SK-N-SH (cell line): ENCODE measurements around the gene PA2G4. TPM values are rescaled to one million over a fixed set of nuclear protein-coding genes. Genes with fewer than 3 reads are reported as not detected.

Experiments used
- CTCF ChIA-PET: fragments of 300-600, 350-600 bp; formaldehyde crosslinking; extraction: SDS; loops from one replicate; lab custom pipeline; 2021; lab: Yijun Ruan, JAX
- POLR2A ChIA-PET: fragments of 350-600 bp; sonication (Branson Sonifier 250); formaldehyde crosslinking; extraction: SDS; loops from one replicate; lab custom pipeline; 2020; ENCODE audit warnings: antibody characterized with exemption, inconsistent platforms; lab: Yijun Ruan, JAX
- DNase-seq: peaks from one replicate; pipeline ENCODE4 v3.0.0; 2012
- H2AFZ ChIP-seq: fragments of 200-600 bp; sonication (generic); 2 replicates; pipeline ENCODE4 v1.8.1; 2016; ENCODE audit warnings: antibody characterized with exemption, mild to moderate bottlenecking, low read depth
- H3F3A ChIP-seq: fragments of 200-600 bp; sonication (generic); replicated peaks from 2 replicates; pipeline ENCODE3; 2016; ENCODE audit warnings: antibody characterized with exemption, mild to moderate bottlenecking; ENCODE audit not compliant: insufficient read depth
- H3K27ac ChIP-seq, 2 experiments: fragments of 200-500 bp in 1 of 2; fragments of 200-600 bp in 1 of 2; sonication (Bioruptor generic) in 1 of 2; sonication (generic), shearing (Covaris generic) in 1 of 2; 2 replicates each; pipeline versions ENCODE4 v1.5.1 to v1.6.1; 2014 to 2016; ENCODE audit warnings: low read depth in 2 of 2, inconsistent platforms in 1 of 2, low read length in 1 of 2, mild to moderate bottlenecking in 1 of 2, mixed read lengths in 1 of 2
- H3K27me3 ChIP-seq: fragments of 200-600 bp; sonication (generic), shearing (Covaris generic); 2 replicates; pipeline ENCODE4 v1.6.1; 2016; ENCODE audit warnings: mixed run types; ENCODE audit not compliant: insufficient read depth
- H3K36me3 ChIP-seq, 2 experiments: fragments of 200-500 bp in 1 of 2; fragments of 200-600 bp in 1 of 2; sonication (Bioruptor generic) in 1 of 2; sonication (generic) in 1 of 2; replicated peaks in 1 of 2; 2 replicates each; pipeline versions ENCODE3 to v1.5.1; 2014 to 2016; ENCODE audit warnings: low read length in 1 of 2, mild to moderate bottlenecking in 1 of 2; ENCODE audit not compliant: insufficient read depth in 2 of 2, control insufficient read depth in 1 of 2
- H3K4me1 ChIP-seq, 2 experiments: fragments of 200-500 bp in 1 of 2; fragments of 200-600 bp in 1 of 2; sonication (Bioruptor generic) in 1 of 2; sonication (generic), shearing (Covaris generic) in 1 of 2; 2 replicates each; pipeline versions ENCODE4 v1.5.1 to v1.6.1; 2014 to 2016; ENCODE audit warnings: low read depth in 1 of 2, low read length in 1 of 2, mixed run types in 1 of 2; ENCODE audit not compliant: insufficient read depth in 2 of 2, control insufficient read depth in 1 of 2
- H3K4me2 ChIP-seq: fragments of 200-600 bp; sonication (generic), shearing (Covaris generic); 2 replicates; pipeline ENCODE4 v1.6.1; 2017; ENCODE audit warnings: mixed run types
- H3K4me3 ChIP-seq, 2 experiments: fragments of 200-500 bp in 1 of 2; fragments of 200-600 bp in 1 of 2; sonication (Bioruptor generic) in 1 of 2; sonication (generic), shearing (Covaris generic) in 1 of 2; 2 replicates each; pipeline versions ENCODE4 v1.5.1 to v1.8.1; 2014 to 2016; ENCODE audit warnings: low read depth in 2 of 2, inconsistent platforms in 1 of 2, low read length in 1 of 2, mild to moderate bottlenecking in 1 of 2, mixed read lengths in 1 of 2, moderate library complexity in 1 of 2
- H3K79me2 ChIP-seq: fragments of 200-600 bp; sonication (generic); 2 replicates; pipeline ENCODE4 v1.8.1; 2017; ENCODE audit warnings: mild to moderate bottlenecking; ENCODE audit not compliant: insufficient read depth
- H3K9ac ChIP-seq: fragments of 200-600 bp; sonication (generic); 2 replicates; pipeline ENCODE4 v1.6.1; 2017; ENCODE audit warnings: mixed run types
- H3K9me2 ChIP-seq: fragments of 200-600 bp; sonication (generic); 2 replicates; pipeline ENCODE4 v1.6.1; 2017; ENCODE audit warnings: mixed run types
- H3K9me3 ChIP-seq: fragments of 200-600 bp; sonication (generic); 2 replicates; pipeline ENCODE4 v1.6.1; 2017; ENCODE audit warnings: mixed run types, mild to moderate bottlenecking, moderate library complexity
- H4K20me1 ChIP-seq: fragments of 200-600 bp; sonication (generic); 2 replicates; pipeline ENCODE4 v1.6.1; 2017; ENCODE audit warnings: mild to moderate bottlenecking, mixed run types; ENCODE audit not compliant: insufficient read depth
- CHD2 ChIP-seq: fragments of 150-350 bp; IDR thresholded peaks from 2 replicates; pipeline ENCODE4 v1.6.1; 2018; ENCODE audit warnings: low read length; ENCODE audit not compliant: partially characterized antibody
- FOXJ3 ChIP-seq: sonication (generic); formaldehyde crosslinking; IDR thresholded peaks from 2 replicates; pipeline ENCODE4 v1.5.1; 2020; ENCODE audit warnings: mild to moderate bottlenecking, missing genetic modification reagents
- FOXM1 ChIP-seq: IDR thresholded peaks from 2 replicates; pipeline ENCODE4 v1.4.0; 2012; ENCODE audit warnings: low read depth, mild to moderate bottlenecking
- IRF3 ChIP-seq: fragments of 150-350 bp; IDR thresholded peaks from 2 replicates; pipeline ENCODE4 v1.6.1; 2016; ENCODE audit warnings: mild to moderate bottlenecking, low read depth, low read length
- MEF2A ChIP-seq: IDR thresholded peaks from 2 replicates; pipeline ENCODE4 v1.4.0; 2012; ENCODE audit warnings: low read depth, borderline replicate concordance
- RAD21 ChIP-seq: IDR thresholded peaks from 2 replicates; pipeline ENCODE4 v1.6.1; 2012; ENCODE audit warnings: mild to moderate bottlenecking, low read length
- REST ChIP-seq: IDR thresholded peaks from 2 replicates; pipeline ENCODE4 v1.6.1; 2012; ENCODE audit warnings: mild to moderate bottlenecking, low read depth, low read length, moderate library complexity
- RFX5 ChIP-seq: IDR thresholded peaks from 2 replicates; pipeline ENCODE4 v1.6.1; 2012; ENCODE audit warnings: mild to moderate bottlenecking, improper control_type of control experiment, low read length
- SMC3 ChIP-seq: IDR thresholded peaks from 2 replicates; pipeline ENCODE4 v1.6.1; 2012; ENCODE audit warnings: low read depth, low read length, improper control_type of control experiment
- TEAD4 ChIP-seq: IDR thresholded peaks from 2 replicates; pipeline ENCODE4 v1.4.0; 2012; ENCODE audit warnings: mild to moderate bottlenecking, borderline replicate concordance; ENCODE audit not compliant: insufficient read depth
- USF1 ChIP-seq: IDR thresholded peaks from 2 replicates; pipeline ENCODE4 v1.4.0; 2012; ENCODE audit warnings: low read depth, borderline replicate concordance
- WGBS: methylation state at CpG from one replicate; pipeline ENCODE4 v1.1.6; 2017; ENCODE audit warnings: low lambda C conversion rate; 5-methylcytosine and 5-hydroxymethylcytosine counted together
- polyA plus RNA-seq, 3 experiments: library from polyadenylated mRNA; depleted of rRNA; stranded (reverse); fragments of >200 nt; gene quantifications; 2 replicates each; pipeline ENCODE4 v1.2.3, GENCODE V29; 2012

PA2G4 gene
- polyA plus RNA-seq, 1 of the 3 experiments (the other 2 are of a cell fraction), result 207 TPM

- ChIA-PET POLR2A (no interaction called here), CTCF (interaction anchor here (0.9 to 2.1 kb wide), 2 partner anchors 16 to 19 kb away, joined by 3 to 7 read pairs; no protein-coding TSS in a partner anchor)
- 95% methylated on average over 3 of the region's 3 CpGs for WGBS
- no peak for DNase-seq
- no peak overlapping the region for H3K9ac ChIP-seq
- H3K9me2 ChIP-seq, result no peaks in the 10 kb centered on the region
- TF ChIP-seq REST (no peak), IRF3 (no peak), MEF2A (no peak), USF1 (no peak), CHD2 (no peak), SMC3 (no peak), FOXM1 (no peak), RFX5 (no peak), TEAD4 (no peak), RAD21 (no peak), FOXJ3 (CRISPR knock-in tag) (no peak)
- H3F3A ChIP-seq, result peaks cover 15% of the 10 kb centered on the region
- H2AFZ ChIP-seq, result no peak overlapping the region
- H3K4me2 ChIP-seq, result no peak overlapping the region
- H3K36me3 ChIP-seq, result peaks cover 12 to 36% of the 10 kb centered on the region in 2 experiments
- H3K9me3 ChIP-seq, result no peaks in the 10 kb centered on the region
- no peak overlapping the region for H3K4me3 ChIP-seq
- no peak overlapping the region for H3K27ac ChIP-seq
- H3K27me3 ChIP-seq, result no peaks in the 10 kb centered on the region
- no peaks in the 10 kb centered on the region for H4K20me1 ChIP-seq
- H3K79me2 ChIP-seq, result no peaks in the 10 kb centered on the region
- peaks cover 0 to 2% of the 10 kb centered on the region in 2 experiments; a peak in 1 of 4 replicates for H3K4me1 ChIP-seq
Measured at GRCh38 chr12:56145217-56145616, 40.9 kb downstream of the PA2G4 start.
